Tongue (tissue), 2 donors: ENCODE results near the gene UGT1A10. TPM values are rescaled to one million over a fixed set of nuclear protein-coding genes. Genes with fewer than 3 reads are reported as not detected.

Experiments used
- DNase-seq: peaks from one replicate; pipeline ENCODE4 v3.0.0-alpha.2; 2015
- total RNA-seq: library from RNA; depleted of rRNA; stranded (reverse); fragments of >200 nt; gene quantifications from one replicate; pipeline ENCODE4 v1.2.3, GENCODE V29; 2014

UGT1A10 gene
- total RNA-seq, 1 donor from 2014 or later: not detected

GRCh38 chr2:233807966-233808935 is 172.0 kb downstream of the UGT1A10 start:
- DNase-seq: no peak

DNA sequence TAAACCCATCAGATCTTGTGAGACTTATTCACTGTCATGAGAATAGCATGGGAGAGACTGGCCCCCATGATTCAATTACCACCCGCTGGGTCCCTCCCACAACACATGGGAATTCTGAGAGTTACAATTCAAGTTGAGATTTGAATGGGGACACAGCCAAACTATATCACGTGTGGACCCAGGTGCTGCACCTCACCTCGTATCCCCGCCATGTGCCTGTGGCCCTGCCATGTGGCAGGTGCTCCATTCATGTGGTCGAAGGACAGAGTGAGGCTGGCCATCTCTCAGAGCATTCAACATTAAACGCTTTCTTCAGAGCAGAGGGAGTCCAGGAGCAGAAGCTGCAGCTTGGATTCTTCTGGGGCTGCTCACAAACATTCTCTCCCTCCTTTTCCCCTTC is 174.1 kb downstream of the UGT1A10 start:
- DNase-seq: no peak

DNA sequence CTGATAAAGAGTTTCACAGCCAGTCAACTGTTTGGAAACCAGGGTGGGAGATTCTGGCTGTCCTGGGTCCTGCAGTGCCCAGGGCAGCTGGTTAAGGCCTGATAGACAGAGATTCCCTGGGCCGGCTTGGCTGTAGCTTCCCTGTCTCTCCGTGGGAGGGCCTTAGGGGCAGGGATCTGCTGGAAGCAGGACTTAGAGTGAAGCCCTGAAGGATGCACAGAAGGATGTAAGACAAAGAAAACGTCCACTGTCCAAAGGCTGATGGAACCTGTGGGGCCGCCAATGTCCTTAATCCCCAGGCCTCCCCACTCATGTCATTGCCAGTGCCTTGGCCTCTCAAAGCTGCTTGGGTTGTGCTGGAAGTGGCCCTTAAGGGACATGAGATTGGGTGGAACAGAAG is 174.8 kb downstream of the UGT1A10 start:
- DNase-seq: no peak

GRCh38 chr2:233811732-233812131 is 175.5 kb downstream of the UGT1A10 start:
- DNase-seq: no peak

DNA sequence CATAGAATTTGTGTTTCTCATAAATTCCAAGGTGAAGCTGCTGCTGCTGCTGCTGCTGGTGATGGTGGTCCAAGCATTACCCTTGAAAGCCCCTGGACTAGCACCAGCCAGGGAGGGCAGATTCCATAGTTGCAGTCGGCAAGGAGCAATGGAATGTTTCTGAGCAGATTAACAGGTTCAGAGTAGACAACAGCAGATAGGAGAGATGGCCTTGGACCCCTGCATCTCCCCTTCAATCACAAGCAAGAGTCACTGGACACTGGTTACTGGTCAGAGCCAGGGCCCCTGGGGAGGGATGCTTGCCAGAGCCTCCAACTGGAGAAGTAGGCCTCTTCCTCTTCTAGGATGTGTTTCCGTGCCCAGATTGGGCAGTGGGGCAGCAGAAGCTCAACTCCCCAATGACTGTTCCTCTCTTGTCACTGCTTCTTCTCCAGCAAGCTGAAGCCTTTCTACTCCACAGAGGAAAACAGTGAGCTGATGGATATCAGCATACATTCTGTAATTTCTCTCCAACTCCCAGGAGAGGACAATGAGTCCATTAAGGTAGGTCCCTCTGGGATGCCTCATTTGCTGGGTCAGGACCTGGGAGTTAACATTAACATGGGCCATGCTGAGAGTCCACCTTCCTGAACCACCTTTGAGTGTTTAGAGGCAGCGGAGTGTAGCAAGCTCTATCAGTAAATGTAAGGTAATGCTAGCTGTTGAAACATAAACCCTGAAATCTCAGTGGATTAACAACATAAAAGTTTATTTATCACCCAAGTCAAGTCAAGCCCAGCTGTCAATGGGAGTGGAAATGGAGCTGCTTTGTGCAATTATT is 177.2 kb downstream of the UGT1A10 start:
- no peak for DNase-seq

DNA sequence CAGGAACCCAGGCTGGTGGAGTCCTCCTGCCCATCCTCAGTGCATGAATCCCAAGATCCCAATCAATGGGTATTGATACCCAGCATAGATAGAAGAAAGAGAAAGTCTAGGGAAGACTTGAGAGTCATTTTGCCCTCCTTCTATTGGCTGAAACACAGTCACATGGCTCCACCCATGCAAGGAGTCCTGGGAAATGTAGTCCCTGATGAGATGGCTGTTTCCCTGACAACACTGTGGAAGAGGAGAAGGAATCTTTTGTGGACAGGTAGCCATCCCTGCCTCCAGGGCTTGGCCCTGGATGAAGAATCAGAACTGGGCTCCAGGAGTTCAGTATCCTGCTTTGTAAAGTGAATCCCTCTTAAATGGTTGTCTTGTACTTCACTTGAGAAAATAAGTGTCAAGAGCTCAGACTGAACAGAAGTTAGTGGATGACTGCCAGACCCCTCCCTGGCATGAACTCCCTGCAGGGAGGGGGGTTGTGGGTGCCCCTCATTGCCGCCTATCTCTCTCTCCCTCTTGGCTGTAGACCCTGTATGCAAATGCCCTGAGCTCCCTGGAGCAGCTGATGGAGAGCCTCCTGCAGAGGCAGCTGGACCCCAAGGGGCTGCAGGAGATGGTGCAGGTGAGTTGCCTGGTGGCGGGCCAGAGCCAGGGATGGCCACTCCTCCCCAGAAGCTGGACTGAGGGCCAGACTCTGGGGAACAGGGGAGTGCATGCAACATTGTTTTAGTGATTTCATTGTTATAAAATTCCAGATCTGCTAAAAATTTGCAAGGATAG is 178.0 kb downstream of the UGT1A10 start:
- no peak for DNase-seq

GRCh38 chr2:233815861-233816260 is 179.6 kb downstream of the UGT1A10 start:
- DNase-seq: no peak

DNA sequence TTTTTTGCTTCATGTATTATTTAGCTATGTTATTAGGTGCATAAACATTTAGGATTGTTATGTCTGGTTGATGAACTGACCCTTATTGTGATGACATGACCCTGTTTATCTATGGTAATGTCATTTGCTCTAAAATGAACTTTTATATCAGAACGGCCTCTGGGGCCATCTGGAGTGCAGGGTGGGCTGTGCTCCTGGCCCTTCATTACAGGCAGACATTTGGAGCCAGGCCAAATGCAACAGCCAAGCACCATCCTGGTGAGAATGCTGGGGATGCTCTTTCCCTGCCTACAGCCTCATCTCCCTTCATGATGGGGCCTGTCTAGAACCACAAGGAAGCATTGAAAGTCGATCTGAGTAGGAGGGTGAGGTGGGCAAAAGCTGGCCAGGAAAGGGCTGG is 180.1 kb downstream of the UGT1A10 start:
- no peak for DNase-seq

- no peak for DNase-seq
Observed at GRCh38 chr2:233816771-233817170, 180.5 kb downstream of the UGT1A10 start.

- no peak for DNase-seq
Observed at GRCh38 chr2:233817361-233817911, 181.2 kb downstream of the UGT1A10 start.

DNA sequence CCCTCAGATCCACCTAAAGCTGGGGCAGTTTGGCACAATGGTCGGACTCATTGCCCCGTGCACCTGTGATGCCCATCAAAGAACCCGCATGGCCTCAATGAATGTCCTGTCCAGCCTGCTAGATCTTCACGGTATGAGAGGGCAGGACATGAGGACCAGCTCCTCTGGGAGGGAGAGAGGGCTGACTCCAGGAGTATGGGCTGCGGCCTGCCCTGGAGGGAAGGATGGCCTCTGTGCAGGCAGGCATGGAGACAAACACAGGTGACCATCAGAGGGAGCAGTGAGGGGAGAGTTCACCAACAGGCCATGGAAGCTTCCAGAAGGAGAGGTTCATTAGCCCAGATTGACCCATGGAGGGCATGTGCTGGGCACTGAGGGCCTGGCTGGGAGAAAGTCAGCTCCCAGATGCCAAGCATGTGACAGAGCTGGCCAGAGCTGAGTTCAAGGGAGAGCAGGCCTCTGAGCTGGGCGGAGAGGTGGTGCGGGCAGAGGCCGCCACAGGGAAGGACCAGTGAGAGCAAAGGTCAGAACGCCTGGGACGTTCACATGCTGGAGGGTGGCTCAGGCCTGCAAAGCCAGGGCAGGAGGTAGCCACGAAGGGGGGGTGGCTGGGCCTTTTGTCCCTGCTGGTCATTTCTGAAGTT is 181.9 kb downstream of the UGT1A10 start:
- no peak for DNase-seq

DNA sequence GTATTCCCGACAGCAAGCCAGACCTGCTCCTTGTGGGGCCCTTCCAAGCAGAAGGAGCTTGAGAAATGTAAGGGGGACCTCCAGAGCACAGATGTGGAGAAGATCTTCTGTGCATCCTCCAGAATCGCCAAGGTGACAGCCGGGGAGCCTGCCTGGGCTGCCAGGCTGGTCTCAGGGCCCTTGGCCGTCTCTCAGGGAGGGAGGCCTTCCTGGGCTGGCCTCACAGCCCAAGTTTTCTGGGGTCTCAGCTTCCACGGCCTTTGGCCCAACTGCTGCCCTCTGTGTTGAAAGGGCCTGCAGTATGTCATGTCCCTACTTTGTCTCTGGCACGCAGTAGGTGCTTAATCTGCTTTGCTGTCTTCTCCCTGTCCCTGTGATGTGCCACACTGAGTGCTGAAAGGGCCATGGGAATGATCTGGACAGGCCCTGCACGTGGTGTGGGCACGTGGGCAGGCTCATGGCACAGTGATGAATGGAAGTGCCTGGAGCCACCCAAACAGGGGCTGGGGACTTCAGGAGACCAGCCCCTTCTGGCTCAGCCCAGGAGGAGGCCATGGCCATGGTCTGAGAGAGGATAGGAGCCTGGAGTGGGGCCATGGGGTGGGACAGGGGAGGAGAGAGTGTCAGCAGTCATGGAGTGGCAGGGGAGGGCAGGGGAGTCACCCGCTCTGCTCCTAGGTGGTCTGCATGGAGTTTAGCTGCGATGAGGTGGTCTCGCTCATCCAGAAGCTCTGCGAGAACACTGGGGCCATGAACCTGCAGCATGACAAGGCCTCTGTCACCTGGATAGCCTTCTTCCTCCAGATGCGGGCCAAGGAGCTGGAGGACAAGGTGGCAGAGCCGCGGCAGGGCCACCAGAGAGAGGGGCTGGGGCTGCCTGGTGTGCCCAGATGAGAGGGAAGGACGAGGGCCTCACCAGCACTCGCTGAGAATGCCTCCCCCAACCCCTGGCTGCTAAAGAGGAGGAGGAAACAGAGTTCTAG is 182.7 kb downstream of the UGT1A10 start:
- no peak for DNase-seq

GRCh38 chr2:233819884-233820773 is 183.9 kb downstream of the UGT1A10 start:
- DNase-seq: no peak

- no peak for DNase-seq
Observed at GRCh38 chr2:233820774-233821105, 184.5 kb downstream of the UGT1A10 start.

- no peak for DNase-seq
Observed at GRCh38 chr2:233821196-233821595, 184.9 kb downstream of the UGT1A10 start.

- no peak for DNase-seq
Observed at GRCh38 chr2:233821709-233822100, 185.5 kb downstream of the UGT1A10 start.

DNA sequence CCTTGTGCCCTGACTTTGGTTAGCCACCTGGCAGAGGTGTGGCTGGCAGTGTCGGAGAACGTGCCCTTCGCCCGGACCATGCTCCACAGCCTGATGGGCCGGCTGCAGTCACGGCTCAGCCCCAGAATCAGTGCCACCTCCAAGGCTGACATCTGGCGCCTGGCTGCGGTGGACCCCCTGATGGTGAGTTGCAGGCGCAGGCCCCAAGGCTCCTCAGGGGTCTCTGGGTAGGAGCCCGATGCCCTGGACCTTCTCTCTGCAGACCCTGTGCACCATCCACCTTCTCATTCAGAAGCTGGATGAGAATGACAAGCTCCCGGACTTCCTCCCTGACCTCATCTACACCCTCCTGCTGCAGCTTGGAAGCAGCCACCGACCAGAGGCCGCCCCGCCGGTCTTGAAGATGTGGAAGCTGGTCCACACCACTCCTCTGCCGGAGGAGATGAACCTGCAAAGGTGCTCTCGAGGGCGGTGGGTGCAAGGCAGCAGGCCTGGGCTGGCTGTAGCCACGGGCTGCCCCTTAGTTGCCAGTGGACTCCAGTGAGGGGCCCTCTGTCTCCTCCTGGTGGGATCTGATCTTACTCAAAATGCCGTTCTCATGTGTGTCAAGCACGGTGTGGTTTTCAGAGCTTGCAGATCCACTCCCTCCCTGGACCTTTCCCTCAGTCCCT is 186.0 kb downstream of the UGT1A10 start:
- no peak for DNase-seq
